Hepatocyte (in vitro differentiated cells): ENCODE measurements around the gene EME1. TPM values are rescaled to one million over a fixed set of nuclear protein-coding genes. Genes with fewer than 3 reads are reported as not detected.

ENCODE experiments used
- DNase-seq: peaks from one replicate; pipeline ENCODE4 v3.0.0-alpha.2; 2016; ENCODE audit warnings: low spot score
- H2AFZ ChIP-seq: fragments of 200-600 bp; sonication (generic); 2 replicates; pipeline ENCODE4 v1.6.0; 2016; ENCODE audit warnings: antibody characterized with exemption, mild to moderate bottlenecking
- H3K27ac ChIP-seq: fragments of 200-600 bp; sonication (generic); 2 replicates; pipeline ENCODE4 v1.5.1; 2016; ENCODE audit warnings: mild to moderate bottlenecking
- H3K27me3 ChIP-seq: fragments of 200-600 bp; sonication (generic); 2 replicates; pipeline ENCODE4 v1.6.1; 2016
- H3K36me3 ChIP-seq: fragments of 200-600 bp; sonication (generic); replicated peaks from 2 replicates; pipeline ENCODE4 v1.5.1; 2016; ENCODE audit warnings: low read depth; ENCODE audit not compliant: insufficient read depth
- H3K4me1 ChIP-seq: fragments of 200-600 bp; sonication (generic); 2 replicates; pipeline ENCODE4 v1.5.1; 2016; ENCODE audit warnings: mild to moderate bottlenecking, moderate library complexity; ENCODE audit not compliant: insufficient read depth
- H3K4me2 ChIP-seq: fragments of 200-600 bp; sonication (generic); 2 replicates; pipeline ENCODE4 v1.6.0; 2016
- H3K4me3 ChIP-seq: fragments of 200-600 bp; sonication (generic); 2 replicates; pipeline ENCODE4 v1.5.1; 2016; ENCODE audit warnings: mild to moderate bottlenecking
- H3K79me2 ChIP-seq: fragments of 200-600 bp; sonication (generic); 2 replicates; pipeline ENCODE4 v1.6.0; 2017; ENCODE audit warnings: mild to moderate bottlenecking
- H3K9me2 ChIP-seq: fragments of 200-600 bp; sonication (generic); replicated peaks from 2 replicates; pipeline ENCODE4 v1.6.0; 2017; ENCODE audit warnings: mild to moderate bottlenecking; ENCODE audit not compliant: insufficient read depth
- H3K9me3 ChIP-seq: fragments of 200-600 bp; sonication (generic); 2 replicates; pipeline ENCODE4 v1.5.1; 2016; ENCODE audit warnings: low read depth, mild to moderate bottlenecking
- H4K20me1 ChIP-seq: fragments of 200-600 bp; sonication (generic); 2 replicates; pipeline ENCODE4 v1.6.0; 2016; ENCODE audit warnings: mild to moderate bottlenecking; ENCODE audit not compliant: insufficient read depth, poor library complexity, severe bottlenecking
- CTCF ChIP-seq: fragments of 200-600 bp; sonication (generic); IDR thresholded peaks from 2 replicates; pipeline ENCODE4 v1.5.1; 2016; ENCODE audit warnings: antibody characterized with exemption, mild to moderate bottlenecking; ENCODE audit not compliant: poor library complexity
- EZH2 ChIP-seq: fragments of 200-600 bp; sonication (generic); IDR thresholded peaks from 2 replicates; pipeline ENCODE4 v1.6.1; 2016; ENCODE audit warnings: antibody characterized with exemption, mild to moderate bottlenecking, borderline replicate concordance
- EZH2phosphoT487 ChIP-seq: fragments of 200-600 bp; sonication (generic); IDR thresholded peaks from one replicate; pipeline ENCODE4 v1.6.1; 2018; ENCODE audit warnings: antibody characterized with exemption, mild to moderate bottlenecking, low read depth, moderate library complexity; ENCODE audit not compliant: unreplicated experiment, severe bottlenecking
- WGBS: methylation state at CpG from one replicate; pipeline ENCODE4 v1.1.6; 2016; ENCODE audit warnings: low lambda C conversion rate; ENCODE audit errors: missing lambda C conversion rate; 5-methylcytosine and 5-hydroxymethylcytosine counted together
- polyA plus RNA-seq: library from polyadenylated mRNA; unstranded; fragments of >200 nt; fragmentation: Nextera tagmentation; extraction: Ambion mirVana; gene quantifications from 2 replicates; pipeline ENCODE4 v1.2.1, GENCODE V29; 2016
- total RNA-seq: library from RNA; depleted of rRNA; stranded (reverse); fragments of >200 nt; gene quantifications from 2 replicates; pipeline ENCODE4 v1.2.3, GENCODE V29; 2014

Gene EME1
- total and polyA plus RNA-seq, 2 experiments from 2014 or later: 2.1 to 5.1 TPM

- Histone ChIP-seq H3K9me2 (no peaks in the 10 kb centered on the region), H3K9me3 (no peaks in the 10 kb centered on the region), H4K20me1 (no peaks in the 10 kb centered on the region), H3K4me3 (no peak overlapping the region), H3K36me3 (no peaks in the 10 kb centered on the region), H2AFZ (no peak overlapping the region), H3K4me1 (no peaks in the 10 kb centered on the region), H3K27ac (no peak overlapping the region), H3K27me3 (no peaks in the 10 kb centered on the region), H3K4me2 (no peak overlapping the region), H3K79me2 (no peaks in the 10 kb centered on the region)
- DNase-seq: no peak
- WGBS: 69% methylated on average over 21 of the region's 21 CpGs
- no peak for TF ChIP-seq EZH2phosphoT487
- TF ChIP-seq EZH2: no peak
Observed at GRCh38 chr17:50328363-50329325, 44.4 kb upstream of the EME1 start.

- no peak overlapping the region for H2AFZ ChIP-seq
- H3K4me1 ChIP-seq: no peaks in the 10 kb centered on the region
- no peaks in the 10 kb centered on the region for H3K9me3 ChIP-seq
- no peak for DNase-seq
- H4K20me1 ChIP-seq: no peaks in the 10 kb centered on the region
- no peaks in the 10 kb centered on the region for H3K27me3 ChIP-seq
- H3K36me3 ChIP-seq: no peaks in the 10 kb centered on the region
- no peak overlapping the region for H3K27ac ChIP-seq
- H3K4me3 ChIP-seq: no peak overlapping the region
- no peaks in the 10 kb centered on the region for H3K79me2 ChIP-seq
- H3K4me2 ChIP-seq: no peak overlapping the region
- H3K9me2 ChIP-seq: no peaks in the 10 kb centered on the region
- TF ChIP-seq EZH2 (no peak), EZH2phosphoT487 (no peak), CTCF (no peak)
- 96% methylated on average over 3 of the region's 3 CpGs for WGBS
Observed at GRCh38 chr17:50329716-50330115, 43.3 kb upstream of the EME1 start.

- no peaks in the 10 kb centered on the region for H3K79me2 ChIP-seq
- no peak overlapping the region for H3K4me3 ChIP-seq
- 78% methylated on average over 11 of the region's 11 CpGs for WGBS
- H3K27ac ChIP-seq: no peak overlapping the region
- H3K4me1 ChIP-seq: no peaks in the 10 kb centered on the region
- TF ChIP-seq EZH2phosphoT487 (no peak), EZH2 (no peak), CTCF (no peak)
- no peak overlapping the region for H2AFZ ChIP-seq
- H4K20me1 ChIP-seq: no peaks in the 10 kb centered on the region
- no peak for DNase-seq
- no peak overlapping the region for H3K4me2 ChIP-seq
- H3K9me3 ChIP-seq: no peaks in the 10 kb centered on the region
- H3K27me3 ChIP-seq: no peaks in the 10 kb centered on the region
- no peaks in the 10 kb centered on the region for H3K36me3 ChIP-seq
- H3K9me2 ChIP-seq: no peaks in the 10 kb centered on the region
Observed at GRCh38 chr17:50330151-50330775, 42.8 kb upstream of the EME1 start.
